ENCODE results near the gene RNF175.

The RNF175 gene

GRCh38 chr4:153759407-153760316, at the start of gene RNF175:
TSS of gene RNF175 (minus strand) at chr4:153760024. CDS start at chr4:153759862, 162 bp downstream.
- no peak for DNase-seq (ENCODE audit: low read depth)

- DNase-seq (ENCODE audit: low read depth), result no peak
Observed at GRCh38 chr4:153809307-153809706, 49.5 kb upstream of the RNF175 start.

- no peak for DNase-seq (ENCODE audit: low read depth)
Observed at GRCh38 chr4:153808175-153808574, 48.4 kb upstream of the RNF175 start.

- DNase-seq (ENCODE audit: low read depth), result no peak
Observed at GRCh38 chr4:153806073-153806472, 46.2 kb upstream of the RNF175 start.

- DNase-seq (ENCODE audit: low read depth), result no peak
Observed at GRCh38 chr4:153804722-153805121, 44.9 kb upstream of the RNF175 start.

GRCh38 chr4:153799694-153800074, 39.9 kb upstream of the RNF175 start:
- no peak for DNase-seq (ENCODE audit: low read depth)

- no peak for DNase-seq (ENCODE audit: low read depth)
Observed at GRCh38 chr4:153798901-153799693, 39.3 kb upstream of the RNF175 start.

- no peak for DNase-seq (ENCODE audit: low read depth)
Observed at GRCh38 chr4:153798420-153798819, 38.6 kb upstream of the RNF175 start.

- DNase-seq (ENCODE audit: low read depth), result no peak
Observed at GRCh38 chr4:153794006-153794405, 34.2 kb upstream of the RNF175 start.

GRCh38 chr4:153792618-153793247, 32.9 kb upstream of the RNF175 start:
- DNase-seq (ENCODE audit: low read depth), result no peak

- no peak for DNase-seq (ENCODE audit: low read depth)
Observed at GRCh38 chr4:153791746-153792617, 32.2 kb upstream of the RNF175 start.

- no peak for DNase-seq (ENCODE audit: low read depth)
Observed at GRCh38 chr4:153790962-153791551, 31.2 kb upstream of the RNF175 start.

GRCh38 chr4:153790500-153790865, 30.7 kb upstream of the RNF175 start:
- no peak for DNase-seq (ENCODE audit: low read depth)

GRCh38 chr4:153789741-153790499, 30.1 kb upstream of the RNF175 start:
- DNase-seq (ENCODE audit: low read depth), result no peak

GRCh38 chr4:153788413-153789276, 28.8 kb upstream of the RNF175 start, which contains the start of gene SFRP2:
TSS of gene SFRP2 (minus strand) at chr4:153789083. CDS start at chr4:153788835, 248 bp downstream.
- no peak for DNase-seq (ENCODE audit: low read depth)

GRCh38 chr4:153788051-153788412, 28.2 kb upstream of the RNF175 start:
- DNase-seq (ENCODE audit: low read depth), result no peak

- DNase-seq (ENCODE audit: low read depth), result no peak
Observed at GRCh38 chr4:153787575-153787974, 27.8 kb upstream of the RNF175 start.

GRCh38 chr4:153787061-153787560, 27.3 kb upstream of the RNF175 start:
- no peak for DNase-seq (ENCODE audit: low read depth)
